H1 (cell line): ENCODE measurements around the gene OVCA2. TPM values are rescaled to one million over a fixed set of nuclear protein-coding genes. Genes with fewer than 3 reads are reported as not detected.

ENCODE experiments used
- CTCF ChIA-PET: fragments of 300-600 bp; sonication (Branson Sonifier 250); formaldehyde crosslinking; loops from one replicate; lab custom pipeline; 2021; ENCODE audit not compliant: partially characterized antibody; lab: Charles Lee
- POLR2A ChIA-PET: fragments of 300-600 bp; sonication (Branson Sonifier 250); formaldehyde crosslinking; loops from one replicate; lab custom pipeline; 2021; ENCODE audit warnings: inconsistent platforms; ENCODE audit not compliant: partially characterized antibody; lab: Charles Lee
- DNase-seq, 2 experiments: peaks; one replicate each; pipeline versions ENCODE4 v3.0.0 to v3.0.0-alpha.2; 2010 to 2022; ENCODE audit warnings: low spot score in 2 of 2, low read depth in 1 of 2, mixed read lengths in 1 of 2
- FAIRE-seq: peaks from 2 replicates; lab custom pipeline; 2011; peaks lifted over from hg19 to GRCh38; lab: Jason Lieb, UNC
- H2AFZ ChIP-seq: 2 replicates; pipeline ENCODE4 v1.8.1; 2012; ENCODE audit warnings: low read length, inconsistent platforms
- H2AK5ac ChIP-seq: 2 replicates; pipeline ENCODE4 v1.6.1; 2013; ENCODE audit warnings: low read depth, low read length
- H2BK120ac ChIP-seq: replicated peaks from 2 replicates; pipeline ENCODE3; 2013; ENCODE audit warnings: low read depth, low read length, inconsistent platforms
- H2BK12ac ChIP-seq: 2 replicates; pipeline ENCODE4 v1.6.1; 2013; ENCODE audit warnings: low read depth, low read length
- H2BK15ac ChIP-seq: 2 replicates; pipeline ENCODE4 v1.6.1; 2013; ENCODE audit warnings: low read length
- H2BK20ac ChIP-seq: 2 replicates; pipeline ENCODE4 v1.6.1; 2013; ENCODE audit warnings: low read length
- H2BK5ac ChIP-seq: 2 replicates; pipeline ENCODE4 v1.6.1; 2013; ENCODE audit warnings: low read depth, low read length
- H3K14ac ChIP-seq: 2 replicates; pipeline ENCODE4 v1.6.1; 2013; ENCODE audit warnings: inconsistent platforms; ENCODE audit not compliant: insufficient read length
- H3K18ac ChIP-seq: 2 replicates; pipeline ENCODE4 v1.6.1; 2013; ENCODE audit warnings: low read length; ENCODE audit errors: extremely low read depth
- H3K23ac ChIP-seq: 2 replicates; pipeline ENCODE4 v1.6.1; 2013; ENCODE audit warnings: inconsistent platforms; ENCODE audit not compliant: insufficient read length
- H3K23me2 ChIP-seq: 2 replicates; pipeline ENCODE4 v1.6.1; 2013; ENCODE audit warnings: low read depth, low read length
- H3K27ac ChIP-seq: 2 replicates; pipeline ENCODE4 v1.6.1; 2011; ENCODE audit warnings: low read depth, low read length, inconsistent platforms
- H3K27me3 ChIP-seq, 4 experiments: replicated peaks in 1 of 4; 1 replicate in 1 of 4; 2 replicates in 3 of 4; pipeline versions ENCODE4 v1.6.1 to v1.8.1; 2011 to 2013; ENCODE audit warnings: low read length in 3 of 4, mild to moderate bottlenecking in 3 of 4, inconsistent platforms in 2 of 4, mixed read lengths in 2 of 4, moderate library complexity in 1 of 4; ENCODE audit not compliant: control insufficient read depth in 3 of 4, insufficient read depth in 3 of 4; ENCODE audit errors: extremely low read depth in 1 of 4
- H3K36me3 ChIP-seq, 4 experiments: 2 replicates each; pipeline versions ENCODE4 v1.6.1 to v1.8.1; 2011 to 2013; ENCODE audit warnings: mild to moderate bottlenecking in 4 of 4, low read length in 3 of 4, moderate library complexity in 2 of 4, control low read depth in 1 of 4, inconsistent platforms in 1 of 4; ENCODE audit not compliant: insufficient read depth in 4 of 4, control insufficient read depth in 2 of 4
- H3K4ac ChIP-seq: replicated peaks from 2 replicates; pipeline ENCODE3; 2013; ENCODE audit warnings: low read length, low read depth, mixed read lengths, inconsistent platforms; ENCODE audit not compliant: insufficient read length
- H3K4me1 ChIP-seq, 4 experiments: replicated peaks in 1 of 4; 1 replicate in 1 of 4; 2 replicates in 3 of 4; pipeline versions ENCODE4 v1.6.1 to v1.8.1; 2011 to 2013; ENCODE audit warnings: low read length in 3 of 4, inconsistent platforms in 2 of 4, mixed read lengths in 1 of 4; ENCODE audit not compliant: insufficient read depth in 4 of 4, control insufficient read depth in 3 of 4
- H3K4me2 ChIP-seq, 2 experiments: 2 replicates each; pipeline versions ENCODE4 v1.6.1 to v1.8.1; 2011 to 2013; ENCODE audit warnings: low read depth in 2 of 2, low read length in 2 of 2, control low read depth in 1 of 2, inconsistent platforms in 1 of 2, mild to moderate bottlenecking in 1 of 2; ENCODE audit not compliant: insufficient read depth in 1 of 2
- H3K4me3 ChIP-seq, 4 experiments: fragments of 200-600, 300-600 bp in 1 of 4; sonication (generic), shearing (Covaris generic), sonication (Bioruptor Twin) in 1 of 4; 2 replicates each; pipeline versions ENCODE4 v1.5.1 to v1.8.1; 2011 to 2016; ENCODE audit warnings: low read length in 4 of 4, low read depth in 3 of 4, control low read depth in 2 of 4, inconsistent platforms in 2 of 4, mild to moderate bottlenecking in 2 of 4, mixed read lengths in 1 of 4, moderate library complexity in 1 of 4; ENCODE audit not compliant: insufficient read depth in 2 of 4; ENCODE audit errors: extremely low read depth in 1 of 4
- H3K56ac ChIP-seq: replicated peaks from 2 replicates; pipeline ENCODE3; 2013; ENCODE audit warnings: low read depth, mild to moderate bottlenecking, mixed read lengths, low read length, inconsistent platforms; ENCODE audit not compliant: insufficient read length
- H3K79me1 ChIP-seq: 2 replicates; pipeline ENCODE4 v1.6.1; 2013; ENCODE audit warnings: low read depth, low read length, control low read depth
- H3K79me2 ChIP-seq, 2 experiments: 2 replicates each; pipeline versions ENCODE4 v1.6.1 to v1.8.1; 2012 to 2013; ENCODE audit warnings: low read length in 2 of 2, mild to moderate bottlenecking in 2 of 2, inconsistent platforms in 1 of 2; ENCODE audit not compliant: insufficient read depth in 2 of 2, control insufficient read depth in 1 of 2
- H3K9ac ChIP-seq, 4 experiments: replicated peaks in 1 of 4; 1 replicate in 1 of 4; 2 replicates in 3 of 4; pipeline versions ENCODE4 v1.6.1 to v1.8.1; 2011 to 2013; ENCODE audit warnings: low read depth in 3 of 4, low read length in 3 of 4, control low read depth in 2 of 4, mild to moderate bottlenecking in 2 of 4, moderate library complexity in 2 of 4, inconsistent platforms in 1 of 4; ENCODE audit errors: extremely low read depth in 1 of 4
- H3K9me3 ChIP-seq, 2 experiments: 2 replicates each; pipeline versions ENCODE4 v1.6.1 to v1.8.1; 2012 to 2013; ENCODE audit warnings: mild to moderate bottlenecking in 2 of 2, moderate library complexity in 2 of 2, control low read depth in 1 of 2, inconsistent platforms in 1 of 2, low read depth in 1 of 2, low read length in 1 of 2, mixed read lengths in 1 of 2; ENCODE audit not compliant: insufficient read depth in 2 of 2
- H4K20me1 ChIP-seq, 2 experiments: replicated peaks in 1 of 2; 2 replicates each; pipeline versions ENCODE3 to v1.8.1; 2011 to 2013; ENCODE audit warnings: inconsistent platforms in 2 of 2, low read length in 2 of 2, mild to moderate bottlenecking in 1 of 2; ENCODE audit not compliant: insufficient read depth in 2 of 2, control insufficient read depth in 1 of 2
- H4K5ac ChIP-seq: 2 replicates; pipeline ENCODE4 v1.6.1; 2013; ENCODE audit warnings: low read length, low read depth, mixed read lengths, inconsistent platforms; ENCODE audit not compliant: insufficient read length
- H4K8ac ChIP-seq: 2 replicates; pipeline ENCODE4 v1.8.0; 2013; ENCODE audit warnings: mild to moderate bottlenecking, moderate library complexity, low read length, inconsistent platforms; ENCODE audit not compliant: insufficient read depth; ENCODE audit errors: extremely low read depth
- H4K91ac ChIP-seq: replicated peaks from 2 replicates; pipeline ENCODE3; 2013; ENCODE audit warnings: low read length, mixed read lengths, inconsistent platforms; ENCODE audit not compliant: insufficient read length
- CEBPB ChIP-seq: IDR thresholded peaks from 2 replicates; pipeline ENCODE4 v1.6.1; 2012; ENCODE audit warnings: low read depth, low read length
- EGR1 ChIP-seq: IDR thresholded peaks from 2 replicates; pipeline ENCODE4 v1.6.1; 2011; ENCODE audit warnings: low read depth, low read length, borderline replicate concordance
- RNF2 ChIP-seq: fragments of 200-900, 300-1000 bp; sonication (generic); IDR thresholded peaks from 2 replicates; pipeline ENCODE4 v1.7.1; 2016; ENCODE audit warnings: borderline replicate concordance, low read depth, mild to moderate bottlenecking, antibody characterized with exemption, low read length; ENCODE audit not compliant: poor library complexity, severe bottlenecking; ENCODE audit errors: missing control alignments
- RXRA ChIP-seq: IDR thresholded peaks from 2 replicates; pipeline ENCODE4 v1.6.1; 2011; ENCODE audit warnings: low read depth, mild to moderate bottlenecking, low read length, moderate library complexity; ENCODE audit not compliant: insufficient read depth
- SIN3A ChIP-seq, 2 experiments: IDR thresholded peaks in 1 of 2; conservative IDR thresholded peaks in 1 of 2; 2 replicates each; pipeline ENCODE4 v1.6.1; 2011 to 2012; ENCODE audit warnings: low read length in 2 of 2, improper control_type of control experiment in 1 of 2, low read depth in 1 of 2, mild to moderate bottlenecking in 1 of 2
- SP2 ChIP-seq: IDR thresholded peaks from 2 replicates; pipeline ENCODE4 v1.6.1; 2012; ENCODE audit warnings: mild to moderate bottlenecking, low read length, inconsistent platforms
- SUZ12 ChIP-seq: fragments of 200-600 bp; sonication (generic); IDR thresholded peaks from 2 replicates; pipeline ENCODE4 v1.6.1; 2012; ENCODE audit warnings: mild to moderate bottlenecking, inconsistent platforms, low read length, moderate library complexity, mixed read lengths
- TEAD4 ChIP-seq: IDR thresholded peaks from 2 replicates; pipeline ENCODE4 v1.6.1; 2012; ENCODE audit warnings: low read depth, low read length, inconsistent platforms, mixed read lengths
- WGBS, 2 experiments: shearing (Covaris generic) in 1 of 2; methylation state at CpG; one replicate each; pipeline versions ENCODE4 v1.1.6 to v1.1.7; 2013 to 2015; ENCODE audit warnings: low lambda C conversion rate in 2 of 2, mixed read lengths in 2 of 2, inconsistent platforms in 1 of 2, low coverage in 1 of 2, missing lambda C conversion rate in 1 of 2; ENCODE audit not compliant: insufficient replicate concordance in 2 of 2, insufficient coverage in 1 of 2, insufficient read length in 1 of 2; ENCODE audit errors: extremely low coverage in 1 of 2, missing lambda C conversion rate in 1 of 2; 5-methylcytosine and 5-hydroxymethylcytosine counted together
- polyA plus RNA-seq, 7 experiments: library from polyadenylated mRNA; depleted of rRNA in 3 of 7; stranded (reverse) in 5 of 7; unstranded in 2 of 7; fragments of >200 nt in 5 of 7; fragments of 200-250 nt in 2 of 7; gene quantifications; 1 replicate in 5 of 7; 2 replicates in 1 of 7; 4 replicates in 1 of 7; pipeline versions ENCODE4 v1.2.1 to v1.2.3, GENCODE V29; 2011 to 2013; ENCODE audit warnings: missing spikeins in 2 of 7, mixed read lengths in 2 of 7
- total RNA-seq: library from RNA; stranded (reverse); fragmentation: NEBNext Ultra II Directional; extraction: Animal tissue kit (Norgen Biotek cat#: 25700); gene quantifications from 2 replicates; pipeline ENCODE4 v1.2.1, GENCODE V29; 2021

Gene OVCA2
- total and polyA plus RNA-seq, 2 of the 8 experiments (the other 6 are each of a cell fraction or from before 2014, with no cell fraction given): 15.3 to 37.0 TPM

- no peak overlapping the region for H4K91ac ChIP-seq
- no peak overlapping the region for H2BK5ac ChIP-seq
- no peak overlapping the region for H4K8ac ChIP-seq
- no peak overlapping the region for H4K5ac ChIP-seq
- no peak overlapping the region for H3K56ac ChIP-seq
- no peaks in the 10 kb centered on the region for H3K79me1 ChIP-seq
- no peak overlapping the region for H3K27ac ChIP-seq
- H3K4me1 ChIP-seq: peaks cover 0 to 6% (median 3%) of the 10 kb centered on the region in 4 experiments; a peak in 5 of 7 replicates
- no peak overlapping the region for H2AFZ ChIP-seq
- no peak overlapping the region for H3K14ac ChIP-seq
- H2BK12ac ChIP-seq: no peak overlapping the region
- H2BK20ac ChIP-seq: no peak overlapping the region
- H2AK5ac ChIP-seq: no peak overlapping the region
- peak overlapping the region; percentile 3 to 71 for H3K4me2 ChIP-seq
- no peak overlapping the region for H3K23ac ChIP-seq
- no peaks in the 10 kb centered on the region for H3K79me2 ChIP-seq
- H3K4me3 ChIP-seq: peak overlapping the region in 2 of 4 experiments; percentile 17 to 58; a peak in 5 of 8 replicates
- H3K18ac ChIP-seq: no peak overlapping the region
- POLR2A ChIA-PET: no interaction called here
- H2BK120ac ChIP-seq: no peak overlapping the region
- no peak overlapping the region for H2BK15ac ChIP-seq
- H3K36me3 ChIP-seq: peaks cover 0 to 5% (median 0%) of the 10 kb centered on the region in 4 experiments; a peak in 1 of 8 replicates
- no peak overlapping the region for H3K4ac ChIP-seq
- CTCF ChIA-PET: interaction anchor here (0.9 to 2.5 kb wide), 4 partner anchors 9 to 196 kb away, joined by 3 to 10 read pairs (median 5); no protein-coding TSS in a partner anchor
- 17% methylated on average over 39 of the region's 104 CpGs; no CpG with 5 or more reads in 1 of the 2 experiments for WGBS, 2 experiments
- no peak overlapping the region for H3K9ac ChIP-seq
- no peak for FAIRE-seq
- peaks cover 9 to 13% of the 10 kb centered on the region in 2 experiments for H4K20me1 ChIP-seq
- H3K27me3 ChIP-seq: peaks cover 44 to 67% (median 64%) of the 10 kb centered on the region in 4 experiments
- peaks cover 8% of the 10 kb centered on the region; the same call in 1 of the 2 replicates for H3K23me2 ChIP-seq
- H3K9me3 ChIP-seq: no peaks in the 10 kb centered on the region
- peak in 1 of 2 experiments; percentile 88 for DNase-seq
- TF ChIP-seq EGR1: peak; percentile 22; the same call in 1 of the 2 replicates
- TF ChIP-seq RNF2: peak; percentile 34
- no peak for TF ChIP-seq TEAD4
- TF ChIP-seq SUZ12: peak; percentile 53
- TF ChIP-seq RXRA: no peak
- no peak for TF ChIP-seq CEBPB
- peak; percentile 48 to 76; a peak in 1 of 4 replicates for TF ChIP-seq SIN3A (conservative IDR thresholded peaks at IDR 0.05 in 1 of 2, IDR thresholded peaks at IDR 0.05 in 1 of 2; ENCODE audit: low read depth in 1 of 2, low read length in 2 of 2)
- no peak for TF ChIP-seq SP2
Observed at GRCh38 chr17:2049333-2050299, 7.8 kb downstream of the OVCA2 start.
